Liver (tissue), 3 donors: ENCODE measurements around the gene SLX4IP.

Experiments used
- ATF3 ChIP-seq: IDR thresholded peaks from 2 replicates; pipeline ENCODE4 v1.6.1; 2016; ENCODE audit warnings: antibody characterized with exemption
- CTCF ChIP-seq: fragments of 150-350 bp; IDR thresholded peaks from 2 replicates; pipeline ENCODE4 v1.5.1; 2017; ENCODE audit warnings: improper control_type of control experiment, low read depth, low read length; ENCODE audit not compliant: missing input control
- JUND ChIP-seq, 2 donors: IDR thresholded peaks; 2 replicates each; pipeline ENCODE4 v1.6.1; 2016; ENCODE audit warnings: antibody characterized with exemption in 2 of 2
- MAX ChIP-seq: IDR thresholded peaks from 2 replicates; pipeline ENCODE4 v1.6.1; 2016; ENCODE audit warnings: antibody characterized with exemption
- RAD21 ChIP-seq, 2 donors: IDR thresholded peaks; 2 replicates each; pipeline ENCODE4 v1.6.1; 2016; ENCODE audit warnings: antibody characterized with exemption in 2 of 2, mild to moderate bottlenecking in 2 of 2
- SP1 ChIP-seq: IDR thresholded peaks from 2 replicates; pipeline ENCODE4 v1.6.1; 2018; ENCODE audit warnings: antibody characterized with exemption, mild to moderate bottlenecking
- donor health status: healthy.
- donor health status: healthy.

- TF ChIP-seq CTCF (no peak), SP1 (no peak), RAD21 (IDR thresholded peaks at IDR 0.05) (no peak), JUND (IDR thresholded peaks at IDR 0.05) (no peak), ATF3 (no peak), MAX (no peak)
These were observed 191.8 kb downstream of the SLX4IP start for GRCh38 chr20:10626896-10627295.
